GM19395 (cell line): Measurements from ENCODE around the gene ZFHX3.

Source experiments
- ATAC-seq: cut with Tn5 transposase; IDR thresholded peaks from one replicate; pipeline ENCODE4 v1.9.1; 2021; ENCODE audit warnings: mild to moderate bottlenecking, moderate library complexity; ENCODE audit not compliant: unreplicated experiment

ZFHX3 gene

GRCh38 chr16:72937916-72938794 lies 109.8 kb downstream of the ZFHX3 start:
- ATAC-seq = no peak

GRCh38 chr16:72937360-72937759 lies 110.6 kb downstream of the ZFHX3 start:
- ATAC-seq = no peak

- ATAC-seq = no peak
These were observed 111.5 kb downstream of the ZFHX3 start for GRCh38 chr16:72936408-72936807.

GRCh38 chr16:72935896-72936295 lies 112.0 kb downstream of the ZFHX3 start:
- ATAC-seq = no peak

- ATAC-seq = no peak
These were observed 113.1 kb downstream of the ZFHX3 start for GRCh38 chr16:72934636-72935403.

GRCh38 chr16:72932677-72933335 lies 115.1 kb downstream of the ZFHX3 start:
- no peak for ATAC-seq

GRCh38 chr16:72932050-72932449 lies 115.9 kb downstream of the ZFHX3 start:
- peak; percentile 65 for ATAC-seq

- no peak for ATAC-seq
These were observed 117.5 kb downstream of the ZFHX3 start for GRCh38 chr16:72930396-72930795.

GRCh38 chr16:72928090-72928981 lies 119.6 kb downstream of the ZFHX3 start:
- ATAC-seq = no peak

- no peak for ATAC-seq
These were observed 120.5 kb downstream of the ZFHX3 start for GRCh38 chr16:72927199-72928089.

GRCh38 chr16:72926177-72927070 lies 121.5 kb downstream of the ZFHX3 start:
- no peak for ATAC-seq

- no peak for ATAC-seq
These were observed 122.3 kb downstream of the ZFHX3 start for GRCh38 chr16:72925631-72925979.

- ATAC-seq = no peak
These were observed 122.8 kb downstream of the ZFHX3 start for GRCh38 chr16:72924927-72925630.

GRCh38 chr16:72924537-72924926 lies 123.4 kb downstream of the ZFHX3 start:
- no peak for ATAC-seq

GRCh38 chr16:72923757-72924156 lies 124.2 kb downstream of the ZFHX3 start:
- ATAC-seq = no peak

- ATAC-seq = no peak
These were observed 125.2 kb downstream of the ZFHX3 start for GRCh38 chr16:72922714-72923113.

GRCh38 chr16:72921620-72922019 lies 126.3 kb downstream of the ZFHX3 start:
- no peak for ATAC-seq

GRCh38 chr16:72921106-72921505 lies 126.8 kb downstream of the ZFHX3 start:
- no peak for ATAC-seq
